Measurements from ENCODE around the gene TTYH2. TPM values are rescaled to one million over a fixed set of nuclear protein-coding genes. Genes with fewer than 3 reads are reported as not detected.

Gene TTYH2
- total and polyA plus RNA-seq, 12 donors: 8.6 to 36.3 (median 24.8) TPM

- no peak for TF ChIP-seq CTCF (IDR thresholded peaks at IDR 0.05)
- H3K4me1 ChIP-seq: peaks cover 0 to 26% (median 15%) of the 10 kb centered on the region in 9 donors
- peaks cover 0 to 8% (median under 1%) of the 10 kb centered on the region in 7 donors for H3K27me3 ChIP-seq
- ATAC-seq (no peak), DNase-seq (no peak)
- no peaks in the 10 kb centered on the region for H3K9me3 ChIP-seq
- 63 to 71% methylated on average over 8 of the region's 8 CpGs for WGBS, 2 donors
- intact Hi-C loops (cut with DNase I): no loop called here
- H3K27ac ChIP-seq: no peak overlapping the region
- no peak overlapping the region for H3K4me3 ChIP-seq
- no peaks in the 10 kb centered on the region for H3K36me3 ChIP-seq
Observed at GRCh38 chr17:74268558-74268957, 55.2 kb downstream of the TTYH2 start.

DNA sequence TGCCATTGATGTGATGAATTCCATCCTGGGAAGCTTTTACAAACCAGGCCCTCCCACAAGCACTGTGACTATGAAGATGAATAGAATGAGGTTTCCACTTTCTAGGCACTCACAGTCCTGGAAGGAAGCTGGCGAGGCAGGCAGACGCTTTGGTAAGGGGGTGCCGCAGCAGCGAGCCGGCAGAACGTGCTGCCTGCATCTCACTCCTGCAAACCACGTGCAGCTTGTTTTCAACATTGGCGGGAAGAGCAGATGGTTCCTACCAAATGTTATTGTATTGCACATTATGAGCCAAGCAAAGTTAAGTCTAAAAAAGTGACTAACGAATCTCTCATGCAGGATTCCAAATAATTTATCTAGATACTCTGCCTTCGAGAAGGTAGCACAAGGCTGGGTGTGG is 57.0 kb downstream of the TTYH2 start:
- no peak for TF ChIP-seq CTCF (IDR thresholded peaks at IDR 0.05)
- no peak overlapping the region for H3K4me3 ChIP-seq
- peaks cover 0 to 43% (median 25%) of the 10 kb centered on the region in 9 donors for H3K4me1 ChIP-seq
- 63 to 75% methylated on average over 10 of the region's 10 CpGs for WGBS, 2 donors
- H3K27ac ChIP-seq: no peak overlapping the region
- DNase-seq (no peak), ATAC-seq (no peak)
- H3K36me3 ChIP-seq: no peaks in the 10 kb centered on the region
- H3K9me3 ChIP-seq: no peaks in the 10 kb centered on the region
- intact Hi-C loops (cut with DNase I): no loop called here
- peaks cover 0 to 24% (median 5%) of the 10 kb centered on the region in 7 donors for H3K27me3 ChIP-seq

- TF ChIP-seq CTCF (IDR thresholded peaks at IDR 0.05): no peak
- 92 to 94% methylated on average over 3 of the region's 3 CpGs for WGBS, 2 donors
- intact Hi-C loops (cut with DNase I): no loop called here
- ATAC-seq: no peak
- peaks cover 0 to 51% (median 29%) of the 10 kb centered on the region in 9 donors for H3K4me1 ChIP-seq
- H3K27ac ChIP-seq: peak overlapping the region in 2 of 10 donors; percentile 54 to 56
- no peaks in the 10 kb centered on the region for H3K9me3 ChIP-seq
- no peak overlapping the region for H3K4me3 ChIP-seq
- DNase-seq: no peak
- peaks cover 0 to 24% (median 5%) of the 10 kb centered on the region in 7 donors for H3K27me3 ChIP-seq
- H3K36me3 ChIP-seq: no peaks in the 10 kb centered on the region
Observed at GRCh38 chr17:74271281-74271680, 57.9 kb downstream of the TTYH2 start.

- peak in 3 of 8 donors; percentile 25 to 48 (median 27) for ATAC-seq
Observed at GRCh38 chr17:74271901-74272561, 58.7 kb downstream of the TTYH2 start.

More at GRCh38 chr17:74271901-74272561, 58.7 kb downstream of the TTYH2 start:
- WGBS, 2 donors: 43 to 49% methylated on average over 13 of the region's 13 CpGs
- Histone ChIP-seq H3K9me3 (no peaks in the 10 kb centered on the region), H3K27me3 (peaks cover 0 to 24% (median 5%) of the 10 kb centered on the region in 7 donors), H3K4me1 (peaks cover 0 to 58% (median 32%) of the 10 kb centered on the region in 9 donors), H3K27ac (peak overlapping the region in 6 of 10 donors; percentile 31 to 61 (median 54)), H3K4me3 (no peak overlapping the region), H3K36me3 (no peaks in the 10 kb centered on the region)
- no peak for TF ChIP-seq CTCF (IDR thresholded peaks at IDR 0.05)
- peak; percentile 61 to 63 for DNase-seq
- intact Hi-C loops (cut with DNase I): no loop called here
